Measurements from ENCODE around the gene DNASE2. TPM values are rescaled to one million over a fixed set of nuclear protein-coding genes. Genes with fewer than 3 reads are reported as not detected.
A peak's percentile ranks its signal among the peaks of the same experiment; 100 is the strongest.

The DNASE2 gene
- total and polyA plus RNA-seq, 2 of the 8 experiments (the other 6 are each of a cell fraction or from before 2014, with no cell fraction given) = 33.2 to 48.2 TPM

- TF ChIP-seq HDAC2 (IDR thresholded peaks at IDR 0.05; ENCODE audit: borderline replicate concordance in 1 of 2, low read depth in 2 of 2, low read length in 2 of 2) (0 out of 4 replicates have a peak, but pooled peaks of 1 of the 2 experiments have one; percentile 71), RFX5 (IDR thresholded peaks at IDR 0.05; ENCODE audit: borderline replicate concordance, low read depth, low read length) (no peak), ASH2L (IDR thresholded peaks at IDR 0.05; ENCODE audit: low read length) (peak; percentile 48), SIX5 (IDR thresholded peaks at IDR 0.05; ENCODE audit: low read depth, low read length) (no peak), SP1 (IDR thresholded peaks at IDR 0.05; ENCODE audit: low read depth, low read length) (peak; percentile 41; the same call in 1 of the 2 replicates), SIRT6 (IDR thresholded peaks at IDR 0.05; ENCODE audit: low read length) (no peak), KDM4A (IDR thresholded peaks at IDR 0.05; ENCODE audit: low read depth, low read length, severe bottlenecking) (peak; percentile 56), SIN3A (conservative IDR thresholded peaks at IDR 0.05 in 1 of 2, IDR thresholded peaks at IDR 0.05 in 1 of 2; ENCODE audit: low read depth in 1 of 2, low read length in 2 of 2) (peak in 1 of 2 experiments; percentile 61; a peak in 1 of 4 replicates), POLR2AphosphoS5 (IDR thresholded peaks at IDR 0.05; ENCODE audit: low read depth, low read length) (peak; percentile 77; the same call in 1 of the 2 replicates), CEBPB (IDR thresholded peaks at IDR 0.05; ENCODE audit: low read depth, low read length) (peak; percentile 71; the same call in 1 of the 2 replicates), PHF8 (conservative IDR thresholded peaks at IDR 0.05; ENCODE audit: low read depth, low read length) (peak; percentile 73), TAF1 (IDR thresholded peaks at IDR 0.05; ENCODE audit: low read depth, low read length) (peak; percentile 71), CBX5 (IDR thresholded peaks at IDR 0.05; ENCODE audit: low read depth, low read length) (no peak), POLR2A (IDR thresholded peaks at IDR 0.05; ENCODE audit: control extremely low read depth in 1 of 2, low read depth in 2 of 2, low read length in 2 of 2) (peak in 1 of 2 experiments; percentile 78; a peak in 2 of 3 replicates)
Measured at GRCh38 chr19:12881172-12881808, at the start of gene DNASE2 (continued).

Measured in H1 (cell line).